Activated naive CD4-positive, alpha-beta T cell treated with anti-CD3 and anti-CD28 coated beads, Interleukin-2, amount 50 U/mL, for 72 hours (primary cell): ENCODE results near the gene MMP23B. TPM values are rescaled to one million over a fixed set of nuclear protein-coding genes. Genes with fewer than 3 reads are reported as not detected.

Experiments used
- ATAC-seq, 2 donors: fragments of 150-1000 bp; cut with Tn5 transposase; 2 replicates each; pipeline ENCODE4 v1.10.0; 2021; ENCODE audit warnings: mild to moderate bottlenecking in 2 of 2, moderate library complexity in 2 of 2
- DNase-seq, 2 donors: peaks; one replicate each; pipeline ENCODE4 v3.0.0; 2021 to 2022; ENCODE audit warnings: low spot score in 2 of 2
- H3K27ac Mint-ChIP-seq, 2 donors: one replicate each; pipeline ENCODE4 v1.8.0; 2022; ENCODE audit warnings: mild to moderate bottlenecking in 2 of 2, mixed read lengths in 2 of 2
- H3K36me3 Mint-ChIP-seq, 2 donors: one replicate each; pipeline ENCODE4 v1.8.0; 2022; ENCODE audit warnings: mixed read lengths in 2 of 2
- H3K9me3 Mint-ChIP-seq, 2 donors: one replicate each; pipeline ENCODE4 v1.8.0; 2022; ENCODE audit warnings: mixed read lengths in 2 of 2
- total RNA-seq, 2 donors: library from RNA; stranded (reverse); gene quantifications; one replicate each; pipeline ENCODE4 v1.2.3, GENCODE V29; 2022

Gene MMP23B
- total RNA-seq, 2 donors from 2014 or later: 1.6 to 2.7 TPM

- ATAC-seq: peak; percentile 90
- DNase-seq: peak; percentile 98 to 99
- Mint-ChIP-seq H3K9me3 (no peaks in the 10 kb centered on the region), H3K27ac (peak within 1 kb of the TSS; percentile 94 to 98), H3K36me3 (peaks cover 7 to 16% of the 10 kb centered on the region in 2 donors)
These were observed 16.5 kb upstream of the MMP23B start, which contains the start of gene MIB2 for GRCh38 chr1:1615256-1616044. TSS of gene MIB2 (plus strand) at chr1:1615500. CDS start at chr1:1623453, 7,953 bp downstream.

- DNase-seq: peak in 1 of 2 donors; percentile 56
- ATAC-seq: peak; percentile 16 to 23
- Mint-ChIP-seq H3K36me3 (peaks cover 7 to 16% of the 10 kb centered on the region in 2 donors), H3K27ac (peak overlapping the region; percentile 62 to 94), H3K9me3 (no peaks in the 10 kb centered on the region)
These were observed 15.8 kb upstream of the MMP23B start for GRCh38 chr1:1616045-1616790.

GRCh38 chr1:1616838-1617237, 15.1 kb upstream of the MMP23B start:
- Mint-ChIP-seq H3K36me3 (peaks cover 7 to 16% of the 10 kb centered on the region in 2 donors), H3K9me3 (no peaks in the 10 kb centered on the region), H3K27ac (peak overlapping the region in 1 of 2 donors; percentile 45)
- ATAC-seq (no peak), DNase-seq (no peak)

- ATAC-seq: no peak
- H3K27ac Mint-ChIP-seq: peak overlapping the region in 1 of 2 donors; percentile 45
- DNase-seq: no peak
- H3K9me3 Mint-ChIP-seq: no peaks in the 10 kb centered on the region
- peaks cover 7 to 16% of the 10 kb centered on the region in 2 donors for H3K36me3 Mint-ChIP-seq
These were observed 14.5 kb upstream of the MMP23B start for GRCh38 chr1:1617516-1617915.

- Mint-ChIP-seq H3K9me3 (no peaks in the 10 kb centered on the region), H3K27ac (no peak overlapping the region), H3K36me3 (peaks cover 7 to 16% of the 10 kb centered on the region in 2 donors)
- no peak for DNase-seq
- no peak for ATAC-seq
These were observed 14.0 kb upstream of the MMP23B start for GRCh38 chr1:1617925-1618324.

GRCh38 chr1:1618396-1619068, 13.4 kb upstream of the MMP23B start:
- DNase-seq (no peak), ATAC-seq (no peak)
- Mint-ChIP-seq H3K9me3 (no peaks in the 10 kb centered on the region), H3K27ac (no peak overlapping the region), H3K36me3 (peaks cover 7 to 13% of the 10 kb centered on the region in 2 donors)

- ATAC-seq (no peak), DNase-seq (no peak)
- Mint-ChIP-seq H3K27ac (no peak overlapping the region), H3K9me3 (no peaks in the 10 kb centered on the region), H3K36me3 (peaks cover 0 to 1% of the 10 kb centered on the region in 2 donors)
These were observed 12.0 kb upstream of the MMP23B start for GRCh38 chr1:1619917-1620361.

- no peak for ATAC-seq
- DNase-seq: no peak
- H3K36me3 Mint-ChIP-seq: no peaks in the 10 kb centered on the region
- H3K27ac Mint-ChIP-seq: no peak overlapping the region
- H3K9me3 Mint-ChIP-seq: no peaks in the 10 kb centered on the region
These were observed 11.4 kb upstream of the MMP23B start for GRCh38 chr1:1620433-1621139.

- Mint-ChIP-seq H3K9me3 (no peaks in the 10 kb centered on the region), H3K36me3 (no peaks in the 10 kb centered on the region), H3K27ac (no peak overlapping the region)
- DNase-seq (no peak), ATAC-seq (no peak)
These were observed 10.6 kb upstream of the MMP23B start for GRCh38 chr1:1621173-1622009.

GRCh38 chr1:1622010-1622787, 9.8 kb upstream of the MMP23B start:
- Mint-ChIP-seq H3K9me3 (no peaks in the 10 kb centered on the region), H3K36me3 (no peaks in the 10 kb centered on the region), H3K27ac (no peak overlapping the region)
- DNase-seq: no peak
- peak in 1 of 2 donors; percentile 8 for ATAC-seq

GRCh38 chr1:1622788-1623094, 9.2 kb upstream of the MMP23B start:
- H3K36me3 Mint-ChIP-seq: no peaks in the 10 kb centered on the region
- no peak for ATAC-seq
- H3K9me3 Mint-ChIP-seq: no peaks in the 10 kb centered on the region
- no peak overlapping the region for H3K27ac Mint-ChIP-seq
- DNase-seq: no peak

- Mint-ChIP-seq H3K9me3 (no peaks in the 10 kb centered on the region), H3K27ac (no peak overlapping the region), H3K36me3 (no peaks in the 10 kb centered on the region)
- DNase-seq (no peak), ATAC-seq (no peak)
These were observed 8.8 kb upstream of the MMP23B start for GRCh38 chr1:1623181-1623630.

GRCh38 chr1:1623631-1624442, 8.1 kb upstream of the MMP23B start:
- no peak for ATAC-seq
- H3K27ac Mint-ChIP-seq: no peak overlapping the region
- no peaks in the 10 kb centered on the region for H3K9me3 Mint-ChIP-seq
- DNase-seq: peak in 1 of 2 donors; percentile 53
- H3K36me3 Mint-ChIP-seq: no peaks in the 10 kb centered on the region
